ENCODE results near the gene EYA3.

Gene EYA3

DNA sequence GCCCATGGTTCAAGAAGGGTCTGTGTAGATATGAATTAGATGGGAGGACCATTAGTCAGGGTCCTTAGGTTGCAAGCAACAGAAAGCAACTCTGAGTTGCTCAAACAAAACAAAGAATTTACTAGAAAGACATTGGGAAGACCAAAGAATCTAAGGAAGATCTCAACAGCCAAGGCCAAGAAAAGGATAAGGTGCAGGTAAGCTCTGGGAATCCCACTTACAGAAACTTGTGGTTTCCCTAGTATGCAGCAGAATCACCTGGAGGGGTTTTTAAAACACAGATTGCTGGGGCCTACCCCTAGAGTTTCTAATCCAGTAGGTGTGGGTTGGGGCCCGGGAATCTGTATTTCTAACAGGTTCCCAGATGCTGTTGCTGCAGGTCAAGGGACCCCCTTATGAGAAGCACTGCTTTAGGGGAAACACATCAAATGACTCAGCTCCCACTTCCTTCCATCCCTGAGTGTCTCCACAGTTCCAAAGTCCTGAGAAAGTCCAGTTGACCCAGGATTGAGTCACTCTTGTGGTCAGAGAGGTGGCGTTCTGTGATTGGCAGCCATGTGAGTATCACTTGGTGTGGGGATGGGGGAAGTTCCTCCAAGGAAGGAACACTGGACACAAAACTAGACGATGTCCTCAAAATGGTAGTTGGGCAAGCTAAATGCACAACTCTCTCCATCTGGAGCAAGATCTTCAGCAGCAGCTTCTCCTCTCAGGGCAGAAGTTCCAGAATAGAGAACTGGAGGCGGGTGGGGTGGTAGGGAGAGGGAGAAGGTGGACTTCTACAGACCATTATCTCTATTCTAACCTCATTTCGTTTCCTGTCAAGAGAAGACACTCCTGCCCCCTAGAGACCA, 24.2 kb upstream of the EYA3 start:
- DNase-seq (ENCODE audit: low read depth): no peak

DNA sequence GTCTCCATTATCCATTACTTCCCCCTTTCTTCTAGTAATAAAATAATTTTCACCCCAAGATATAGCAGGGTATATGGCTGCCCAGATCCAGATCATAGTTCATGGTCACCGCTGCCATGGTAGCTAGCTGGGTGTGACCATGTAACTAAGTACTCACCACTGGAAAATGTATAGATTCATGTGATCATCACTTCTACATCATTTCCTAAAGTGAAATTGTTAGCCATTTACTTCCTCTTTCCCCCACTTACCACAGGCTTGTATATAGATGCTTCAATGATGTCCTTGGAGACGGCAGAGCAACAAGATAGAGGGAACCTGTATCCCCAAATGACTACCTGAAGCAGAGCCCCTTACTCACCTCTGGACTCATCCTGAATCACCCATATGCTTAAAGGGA, 22.7 kb upstream of the EYA3 start:
- no peak for DNase-seq (ENCODE audit: low read depth)

DNA sequence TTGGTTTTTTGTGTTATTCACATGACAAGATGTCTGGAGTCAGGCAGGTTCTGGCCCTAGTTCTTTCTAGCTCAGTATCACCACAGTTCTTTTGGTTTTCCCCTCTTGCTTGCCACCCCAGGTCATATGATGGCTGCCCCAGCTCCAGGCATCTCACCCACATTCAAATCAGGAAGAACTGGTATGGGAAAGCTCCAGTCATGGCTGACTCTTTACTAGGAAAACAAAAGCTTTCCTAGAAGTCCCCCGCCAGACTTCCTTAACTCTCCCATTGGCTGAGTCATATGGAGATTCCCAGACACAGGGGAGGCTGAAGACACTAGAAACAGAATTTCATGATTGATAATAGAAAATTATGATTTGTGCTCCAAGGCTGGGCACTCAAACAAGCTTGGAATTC, 22.1 kb upstream of the EYA3 start:
- DNase-seq (ENCODE audit: low read depth): no peak

DNA sequence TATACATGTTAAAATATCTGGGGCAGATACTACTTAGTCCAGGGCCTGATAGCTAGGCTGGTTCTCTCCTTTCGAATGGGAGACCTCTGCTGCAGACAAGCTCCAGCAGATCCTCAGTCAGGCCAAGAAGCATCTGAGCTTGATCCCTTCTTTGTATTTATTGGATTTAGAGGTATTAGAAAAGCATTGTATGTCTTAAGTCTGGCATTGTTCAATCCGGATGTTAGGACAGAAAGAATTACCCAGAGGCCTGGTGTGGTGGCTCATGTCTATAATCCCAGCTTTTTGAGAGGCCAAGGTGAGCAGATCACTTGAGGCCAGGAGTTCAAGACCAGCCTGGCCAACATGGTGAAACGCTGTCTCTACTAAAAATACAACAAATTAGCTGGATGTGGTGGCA, 21.2 kb upstream of the EYA3 start:
- no peak for DNase-seq (ENCODE audit: low read depth)

DNA sequence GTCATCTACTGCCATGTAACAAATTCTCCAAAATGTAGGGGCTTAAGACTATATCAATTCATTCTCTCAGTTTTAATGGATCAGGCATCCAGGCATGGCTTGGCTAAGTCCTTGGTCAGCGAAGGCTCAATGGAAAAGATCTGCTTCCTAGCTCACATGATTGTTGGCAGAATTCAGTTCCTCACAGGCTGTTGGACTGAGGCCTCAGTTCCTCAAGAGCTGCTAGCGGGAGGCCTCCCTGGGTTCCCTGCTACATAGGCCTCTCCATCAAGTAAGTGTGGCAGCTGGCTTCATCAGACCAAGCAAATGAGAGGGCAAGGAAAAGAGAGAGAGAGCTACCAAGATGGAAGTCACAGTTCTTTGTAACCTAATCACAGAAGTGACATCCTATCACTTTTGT, 19.6 kb upstream of the EYA3 start:
- no peak for DNase-seq (ENCODE audit: low read depth)

DNA sequence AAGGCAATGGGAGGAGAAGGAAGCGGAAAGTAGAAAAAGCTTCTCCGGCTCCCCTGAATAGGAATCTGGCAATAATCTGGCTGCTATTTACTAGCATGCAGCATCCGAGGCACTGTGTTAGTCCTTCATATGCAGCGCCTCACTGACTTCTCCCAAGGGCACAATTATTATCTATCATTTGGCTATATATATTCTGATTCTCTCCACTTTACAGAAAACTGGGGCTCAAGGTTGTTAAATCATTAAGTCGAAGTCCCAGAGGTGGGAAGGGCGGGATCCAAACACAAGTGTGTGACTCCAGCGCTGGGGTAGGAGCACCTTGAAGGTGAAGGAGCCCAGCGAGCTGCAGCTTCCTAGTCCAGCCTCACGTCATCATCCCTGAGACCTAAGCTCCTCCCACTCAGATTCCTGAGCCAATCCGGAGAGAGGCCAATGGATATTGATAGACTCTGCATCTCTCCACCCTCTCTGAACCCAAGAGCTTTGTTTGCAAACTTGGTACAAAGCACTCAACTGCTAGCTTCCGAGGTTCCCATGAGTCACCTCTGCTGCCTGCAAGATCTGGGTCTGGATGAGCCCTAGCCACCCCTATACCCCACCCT, 16.6 kb upstream of the EYA3 start:
- no peak for DNase-seq (ENCODE audit: low read depth)

DNA sequence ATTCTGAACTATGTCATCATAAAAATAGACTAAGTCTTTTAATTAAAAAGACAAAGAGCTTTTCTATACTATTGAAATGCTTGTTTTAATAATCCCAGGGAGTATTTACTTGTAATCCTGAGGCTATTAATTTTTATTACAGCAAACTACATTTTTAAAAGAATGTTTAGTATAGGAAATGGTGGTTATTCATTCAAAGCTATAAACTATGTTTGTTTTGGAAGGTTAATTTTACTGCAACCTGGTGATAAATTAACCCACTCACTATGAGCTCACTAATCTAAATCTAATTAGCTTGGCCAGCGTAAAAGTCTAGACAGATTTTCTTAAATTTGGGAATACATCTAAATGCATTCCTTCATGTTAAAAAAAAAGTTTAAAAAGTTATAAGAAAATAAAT, 13.8 kb upstream of the EYA3 start:
- no peak for DNase-seq (ENCODE audit: low read depth)

DNA sequence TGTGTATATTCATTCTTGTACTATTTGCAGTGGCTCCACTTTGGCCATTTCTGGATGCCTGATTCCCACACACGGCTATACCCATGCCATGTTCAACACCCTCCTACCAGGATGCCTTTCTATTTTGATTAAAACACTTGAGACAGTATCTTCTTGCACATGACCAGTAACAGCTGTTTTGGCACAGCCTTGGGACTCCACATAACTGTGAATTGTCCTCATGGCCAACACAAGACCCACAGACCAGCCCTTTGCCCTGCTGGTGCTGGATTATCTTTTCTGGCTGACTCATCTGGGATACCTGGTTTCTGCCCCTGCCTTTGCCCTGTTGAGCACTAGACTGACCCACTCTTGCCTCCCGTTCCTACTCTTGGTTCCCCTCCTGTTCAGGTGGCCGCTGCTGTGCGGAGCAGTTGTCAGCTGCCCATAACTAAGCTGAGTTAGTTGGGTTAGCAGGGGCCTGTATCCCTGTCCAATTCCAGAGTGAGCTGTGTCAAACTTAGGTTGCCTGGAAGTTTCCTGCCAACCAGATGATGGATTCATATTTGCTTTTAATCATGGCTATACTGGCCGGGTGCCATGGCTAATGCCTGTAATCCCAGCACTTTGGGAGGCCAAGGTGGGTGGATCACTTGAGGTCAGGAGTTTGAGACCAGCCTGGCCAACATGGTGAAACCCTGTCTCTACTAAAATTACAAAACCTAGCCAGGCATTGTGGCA, 10.8 kb upstream of the EYA3 start:
- DNase-seq (ENCODE audit: low read depth): no peak

DNA sequence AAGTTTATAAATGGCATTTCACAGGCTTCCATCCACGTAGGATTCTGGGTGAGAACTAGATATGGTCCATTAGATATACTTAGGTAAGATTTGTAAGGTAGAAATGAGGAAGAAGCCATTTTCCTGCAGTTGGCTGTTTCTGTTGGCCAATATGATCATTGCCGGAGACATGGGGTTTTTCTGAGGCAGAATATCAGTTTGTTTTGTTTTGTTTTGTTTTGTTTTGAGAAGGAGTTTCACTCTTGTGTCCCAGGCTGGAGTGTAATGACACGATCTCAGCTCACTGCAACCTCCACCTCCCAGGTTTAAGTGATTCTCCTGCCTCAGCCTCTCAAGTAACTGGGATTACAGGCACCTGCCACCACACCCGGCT, 8.7 kb upstream of the EYA3 start:
- DNase-seq (ENCODE audit: low read depth): no peak

DNA sequence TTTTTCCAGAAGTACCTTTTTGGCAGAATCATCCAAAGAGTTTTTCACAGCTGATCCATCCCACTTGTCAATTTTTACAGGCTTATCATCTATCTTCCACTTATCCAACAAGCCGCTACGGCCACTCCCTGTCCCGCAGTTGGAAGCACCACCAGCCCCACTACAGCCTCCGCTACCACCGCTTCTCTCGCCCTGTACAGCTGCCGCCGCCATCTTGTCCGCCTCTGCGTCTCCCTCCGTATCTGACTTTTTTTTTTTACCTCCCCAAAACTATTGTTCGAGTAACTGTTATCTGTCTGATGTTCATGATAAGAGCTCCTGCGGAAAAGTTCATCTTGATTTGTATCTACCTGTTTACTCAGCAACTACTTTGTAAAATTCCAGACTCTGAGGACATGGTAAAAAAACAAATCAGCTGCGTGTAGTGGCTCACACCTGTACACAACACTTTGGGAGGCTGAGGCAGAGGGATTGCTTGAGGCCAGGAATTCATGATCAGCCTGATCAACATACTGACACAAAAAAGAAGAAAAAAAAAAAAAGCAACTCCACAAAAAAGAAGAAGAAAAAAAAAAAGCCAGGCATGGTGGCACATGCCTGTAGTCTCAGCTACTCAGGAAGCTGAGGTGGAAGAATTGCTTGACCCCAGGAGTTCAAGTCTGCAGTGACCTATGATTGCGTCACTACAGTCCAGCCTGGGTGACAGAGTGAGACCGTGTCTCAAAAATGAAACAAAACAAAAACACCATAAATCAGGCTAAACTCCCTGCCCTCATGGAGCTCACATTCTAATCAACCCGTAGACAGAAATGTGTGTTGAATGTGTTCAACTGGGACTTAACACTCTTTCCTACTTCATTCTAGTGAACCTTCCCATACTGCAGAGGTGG, 8.0 kb upstream of the EYA3 start:
- DNase-seq (ENCODE audit: low read depth): no peak

DNA sequence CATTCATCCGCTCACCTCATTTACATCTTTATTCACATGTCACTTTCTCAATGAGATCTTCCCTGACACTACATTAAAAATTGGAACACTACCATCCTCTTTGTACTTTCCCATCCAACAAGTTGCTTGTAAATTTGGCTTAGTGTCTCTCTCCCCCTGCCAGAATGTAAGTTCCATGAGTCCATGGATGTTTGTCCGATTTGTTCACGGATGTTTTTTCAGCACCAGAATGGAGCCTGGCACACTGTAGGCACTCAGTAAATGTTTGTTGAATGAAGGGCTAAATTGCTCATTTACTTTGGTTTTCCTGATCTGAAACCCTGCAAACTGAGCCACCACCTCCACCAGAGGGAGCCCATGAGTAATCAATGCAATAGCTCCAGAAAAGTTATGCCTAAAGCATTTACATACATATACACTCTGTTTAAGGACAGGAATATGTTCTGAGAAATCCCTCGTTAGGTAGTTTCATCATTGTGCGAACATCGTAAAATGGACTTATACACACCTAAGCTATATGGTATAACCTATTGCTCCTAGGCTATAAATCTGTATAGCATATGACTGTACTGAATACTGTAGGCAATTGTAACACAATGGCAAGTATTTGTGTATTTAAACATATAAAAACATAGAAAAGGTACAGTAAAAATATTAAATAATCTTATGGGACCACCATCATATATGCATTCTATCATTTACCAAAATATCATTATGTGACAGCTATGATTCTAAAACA, 2.8 kb upstream of the EYA3 start:
- peak; percentile 48 for DNase-seq (ENCODE audit: low read depth)

DNA sequence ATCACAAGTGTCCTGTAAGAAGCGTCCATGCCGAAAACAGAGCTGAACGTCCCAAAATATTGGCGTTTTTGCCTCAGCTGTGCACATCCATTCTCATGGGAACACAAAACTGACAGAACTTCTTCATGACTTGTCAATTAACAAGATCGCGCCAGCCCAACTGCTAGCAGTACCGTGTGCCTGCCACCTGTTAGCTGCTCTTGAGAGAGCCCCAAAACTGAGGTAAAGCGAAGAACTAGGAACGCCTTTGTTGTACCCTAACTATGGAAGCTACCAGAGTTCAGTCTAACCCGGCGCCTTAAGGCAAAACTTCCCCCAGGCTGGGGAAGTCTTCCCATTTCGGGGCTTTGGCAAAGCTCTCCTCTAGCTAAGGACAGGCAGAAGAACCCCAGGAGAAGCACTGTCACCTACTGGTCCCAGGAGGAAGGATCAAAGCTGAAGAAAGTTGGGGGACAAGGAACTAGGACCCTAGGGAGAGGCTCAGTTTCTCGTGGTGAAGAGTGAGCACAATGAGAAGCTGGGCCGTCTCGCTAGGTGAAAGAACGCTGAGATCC, 719 bp downstream of the EYA3 start:
- DNase-seq (ENCODE audit: low read depth): no peak

DNA sequence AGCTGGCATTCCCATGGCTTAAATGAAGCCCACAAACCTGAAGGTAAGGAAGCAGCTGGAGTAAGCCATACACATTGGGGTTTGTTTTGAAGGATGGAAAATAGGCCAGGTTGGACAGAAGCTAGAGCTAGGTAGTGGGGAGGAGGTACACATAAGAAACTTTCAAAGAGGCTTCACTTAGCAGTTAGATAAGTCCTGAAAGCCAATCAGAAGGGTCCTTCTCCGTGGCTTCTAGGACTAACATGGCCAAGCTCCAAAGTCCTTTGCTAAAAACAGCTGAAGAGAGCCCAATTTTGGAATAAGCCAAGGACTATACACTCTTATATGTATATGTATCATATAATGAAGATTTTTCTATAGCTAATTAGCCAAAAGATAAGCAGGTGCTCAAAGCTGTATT, 1.8 kb downstream of the EYA3 start:
- DNase-seq (ENCODE audit: low read depth): no peak

DNA sequence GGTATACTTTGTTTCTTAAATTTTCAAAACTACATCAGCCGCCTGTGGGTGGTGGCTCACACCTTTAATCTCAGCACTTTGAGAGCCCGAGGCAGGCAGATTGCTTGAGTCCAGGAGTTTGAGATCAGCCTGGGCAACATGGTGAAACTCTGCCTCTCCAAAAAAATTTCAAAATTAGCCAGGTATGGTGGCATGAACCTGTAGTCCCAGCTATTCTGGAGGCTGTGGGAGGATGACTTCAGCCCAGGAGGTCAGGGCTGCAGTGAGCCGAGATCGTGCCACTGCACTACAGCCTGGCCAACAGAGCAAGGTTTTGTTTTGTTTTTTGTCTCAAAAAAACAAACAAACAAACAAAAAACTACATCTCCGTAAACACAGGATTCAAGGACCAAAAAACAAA, 3.3 kb downstream of the EYA3 start:
- no peak for DNase-seq (ENCODE audit: low read depth)

DNA sequence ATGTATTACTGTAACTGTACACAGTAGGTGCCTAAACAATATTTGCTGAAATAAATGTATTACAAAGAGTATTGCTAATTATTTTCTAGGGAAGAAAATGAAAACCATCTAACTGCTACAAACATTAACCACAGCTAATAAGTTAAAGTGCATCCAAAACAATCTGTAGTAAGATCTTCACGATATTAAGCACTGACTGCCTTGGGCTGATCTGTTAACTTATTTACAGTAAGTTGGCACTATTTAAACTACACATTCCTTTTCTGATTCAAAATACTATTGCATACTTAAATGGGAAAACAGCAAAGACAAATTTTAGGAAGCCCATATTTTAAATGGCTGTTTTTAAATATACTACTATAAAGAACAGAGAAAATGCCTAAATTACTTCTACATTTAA, 4.5 kb downstream of the EYA3 start:
- DNase-seq (ENCODE audit: low read depth): no peak

DNA sequence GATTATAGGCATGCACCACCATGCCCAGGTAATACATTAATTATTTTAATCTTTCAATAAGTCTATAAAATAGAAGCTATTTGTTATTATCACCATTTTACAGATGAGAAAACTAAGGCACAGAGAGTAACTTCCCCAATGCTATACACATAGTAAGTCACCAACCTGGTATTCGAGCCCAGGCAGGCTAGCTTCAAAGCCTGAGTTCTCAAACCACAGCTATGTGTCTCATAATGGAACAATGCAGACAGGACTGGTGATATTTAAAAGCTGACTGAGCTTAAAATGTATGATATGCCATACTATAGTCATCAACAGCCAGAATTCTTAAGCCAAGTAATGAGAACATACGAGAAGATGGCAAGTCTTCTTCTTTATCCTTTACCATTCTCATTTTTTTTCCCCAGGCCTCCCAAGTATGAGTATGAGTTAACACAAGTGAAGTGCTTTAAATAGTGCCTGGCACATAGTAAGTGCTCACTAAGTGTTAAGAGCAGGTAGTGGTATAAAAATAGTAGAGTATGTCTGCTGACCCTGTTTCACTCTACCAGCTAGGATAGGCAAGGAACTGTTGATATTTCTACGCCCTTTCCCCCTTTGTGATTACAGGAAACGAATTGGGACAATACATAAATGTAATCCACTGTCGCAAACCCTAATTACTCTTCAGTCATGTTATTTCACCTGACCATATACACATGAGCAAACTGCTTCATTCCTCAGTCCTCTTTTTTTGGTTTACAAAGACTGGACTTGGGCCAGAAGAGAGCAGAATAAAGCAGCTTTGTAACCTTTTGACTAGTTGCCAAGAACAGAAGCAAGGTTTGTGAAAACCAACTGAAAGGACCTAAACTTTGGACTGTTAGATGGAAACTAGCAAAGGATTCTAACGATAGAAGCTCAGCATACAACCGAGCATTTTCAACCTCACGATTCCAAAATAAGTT, 9.5 kb downstream of the EYA3 start:
- no peak for DNase-seq (ENCODE audit: low read depth)

DNA sequence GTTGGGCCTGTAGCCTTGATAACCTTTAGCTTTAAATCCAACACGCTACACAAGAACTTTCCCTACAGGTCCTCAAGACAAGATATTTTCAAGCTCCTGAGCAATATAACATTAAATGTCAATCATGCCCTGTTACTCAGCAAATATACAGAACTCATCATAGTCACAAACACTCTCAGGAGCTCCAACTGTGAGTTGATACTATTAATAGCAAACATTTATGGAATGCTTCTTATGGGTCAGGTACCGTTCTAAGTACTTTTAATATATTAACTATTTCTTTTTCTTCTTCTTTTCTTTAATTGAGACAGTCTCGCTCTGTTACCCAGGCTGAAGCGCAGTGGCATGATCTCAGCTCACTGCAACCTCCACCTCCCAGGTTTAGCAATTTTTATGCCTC, 10.1 kb downstream of the EYA3 start:
- no peak for DNase-seq (ENCODE audit: low read depth)

DNA sequence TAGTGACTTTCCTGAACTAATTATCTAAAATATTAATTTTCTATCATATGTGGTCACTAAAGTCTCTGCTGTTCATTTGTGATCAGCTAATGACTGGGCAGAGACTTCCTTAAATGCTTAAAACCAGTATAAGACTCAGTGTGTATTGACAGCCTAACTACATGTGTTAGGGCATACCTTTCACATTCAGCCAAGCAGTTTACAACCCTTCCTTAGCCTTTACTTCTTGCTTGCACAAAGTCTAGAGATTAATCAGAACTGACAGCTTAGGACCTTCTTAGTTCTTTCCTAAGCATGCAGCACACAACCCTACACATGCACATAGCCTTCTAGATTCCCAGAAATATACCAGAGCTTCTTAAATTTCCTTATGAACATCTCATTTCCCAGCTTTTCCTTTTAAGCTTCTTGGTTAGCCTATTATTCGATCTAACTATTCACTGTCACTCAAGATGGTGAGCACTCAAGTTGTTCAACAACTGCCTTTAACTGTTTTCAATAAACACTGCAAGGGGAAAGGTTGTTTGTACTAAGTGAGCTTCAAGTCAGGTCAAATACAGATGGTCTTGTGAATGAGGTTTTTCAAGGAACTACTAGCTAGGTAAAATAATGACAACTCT, 13.4 kb downstream of the EYA3 start:
- DNase-seq (ENCODE audit: low read depth): no peak

DNA sequence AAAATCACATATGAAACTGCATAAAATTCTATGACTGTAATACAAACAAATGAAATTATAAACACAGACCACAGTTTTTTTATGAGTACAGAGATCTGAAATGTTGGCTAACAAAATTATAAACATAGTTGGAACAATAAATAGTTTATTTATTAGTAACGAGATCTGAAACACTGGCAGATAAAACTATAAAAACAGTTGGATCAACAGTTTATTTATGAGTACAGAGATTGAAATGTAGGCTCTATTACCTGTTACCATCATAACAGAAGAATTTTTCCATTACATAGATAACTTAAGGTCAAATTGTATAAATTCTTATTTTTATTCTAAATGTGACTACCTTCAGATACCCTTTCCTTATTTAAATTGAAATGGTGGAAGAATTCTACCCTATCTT, 14.5 kb downstream of the EYA3 start:
- no peak for DNase-seq (ENCODE audit: low read depth)

DNA sequence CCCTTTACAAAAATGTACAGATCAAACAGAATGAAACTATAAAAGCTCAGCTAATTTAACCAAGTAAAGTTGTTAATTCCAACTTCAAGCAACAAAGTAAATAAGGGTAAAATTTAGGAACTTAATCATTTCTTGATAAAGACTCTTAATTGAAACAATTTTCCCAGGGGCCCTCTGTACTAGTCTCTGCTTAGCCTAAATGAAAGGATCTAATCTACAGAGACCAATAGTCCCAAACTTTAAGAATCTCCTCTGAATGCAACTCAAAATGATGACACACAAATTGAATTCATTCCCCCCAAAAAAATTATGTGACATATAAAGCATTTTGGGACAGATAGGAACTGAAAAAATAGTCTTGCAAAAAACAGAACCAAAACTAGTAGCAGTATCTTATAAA, 16.6 kb downstream of the EYA3 start:
- no peak for DNase-seq (ENCODE audit: low read depth)

Measured in fibroblast of the conjunctiva (primary cell).